Measurements from ENCODE around the gene CDX2. TPM values are rescaled to one million over a fixed set of nuclear protein-coding genes. Genes with fewer than 3 reads are reported as not detected.

CDX2 gene
- total RNA-seq, 1 experiment from 2014 or later, result 5.1 TPM

- H3K4me1 ChIP-seq (ENCODE audit: control insufficient read depth, insufficient read depth, low read length), result no peaks in the 10 kb centered on the region
- POLR2A ChIA-PET, result no interaction called here
- intact Hi-C loops (cut with micrococcal nuclease; ENCODE audit: unreplicated experiment) (loop anchor here (10.0 kb wide), 3 partner anchors 148 to 618 kb away; no protein-coding TSS in a partner anchor), in situ Hi-C loops (cut with HindIII; ENCODE audit: low pct_unique_long_range_greater_than_20kb, low sequenced_read_pairs) (no loop called here)
- H3K4me3 ChIP-seq (ENCODE audit: low read depth in 2 of 2, low read length in 2 of 2), result no peak overlapping the region
- H3K27me3 ChIP-seq (ENCODE audit: control insufficient read depth, insufficient read depth, low read length), result no peaks in the 10 kb centered on the region
- TF ChIP-seq TCF7L2 (IDR thresholded peaks at IDR 0.05; ENCODE audit: low read depth, low read length) (no peak), SIN3A (IDR thresholded peaks at IDR 0.05; ENCODE audit: borderline replicate concordance, insufficient read depth, low read depth, low read length) (no peak), CTCF (IDR thresholded peaks at IDR 0.05) (no peak), POLR2AphosphoS5 (IDR thresholded peaks at IDR 0.05; ENCODE audit: low read depth, low read length) (no peak)
- TF ChIP-seq, protein P1, sequence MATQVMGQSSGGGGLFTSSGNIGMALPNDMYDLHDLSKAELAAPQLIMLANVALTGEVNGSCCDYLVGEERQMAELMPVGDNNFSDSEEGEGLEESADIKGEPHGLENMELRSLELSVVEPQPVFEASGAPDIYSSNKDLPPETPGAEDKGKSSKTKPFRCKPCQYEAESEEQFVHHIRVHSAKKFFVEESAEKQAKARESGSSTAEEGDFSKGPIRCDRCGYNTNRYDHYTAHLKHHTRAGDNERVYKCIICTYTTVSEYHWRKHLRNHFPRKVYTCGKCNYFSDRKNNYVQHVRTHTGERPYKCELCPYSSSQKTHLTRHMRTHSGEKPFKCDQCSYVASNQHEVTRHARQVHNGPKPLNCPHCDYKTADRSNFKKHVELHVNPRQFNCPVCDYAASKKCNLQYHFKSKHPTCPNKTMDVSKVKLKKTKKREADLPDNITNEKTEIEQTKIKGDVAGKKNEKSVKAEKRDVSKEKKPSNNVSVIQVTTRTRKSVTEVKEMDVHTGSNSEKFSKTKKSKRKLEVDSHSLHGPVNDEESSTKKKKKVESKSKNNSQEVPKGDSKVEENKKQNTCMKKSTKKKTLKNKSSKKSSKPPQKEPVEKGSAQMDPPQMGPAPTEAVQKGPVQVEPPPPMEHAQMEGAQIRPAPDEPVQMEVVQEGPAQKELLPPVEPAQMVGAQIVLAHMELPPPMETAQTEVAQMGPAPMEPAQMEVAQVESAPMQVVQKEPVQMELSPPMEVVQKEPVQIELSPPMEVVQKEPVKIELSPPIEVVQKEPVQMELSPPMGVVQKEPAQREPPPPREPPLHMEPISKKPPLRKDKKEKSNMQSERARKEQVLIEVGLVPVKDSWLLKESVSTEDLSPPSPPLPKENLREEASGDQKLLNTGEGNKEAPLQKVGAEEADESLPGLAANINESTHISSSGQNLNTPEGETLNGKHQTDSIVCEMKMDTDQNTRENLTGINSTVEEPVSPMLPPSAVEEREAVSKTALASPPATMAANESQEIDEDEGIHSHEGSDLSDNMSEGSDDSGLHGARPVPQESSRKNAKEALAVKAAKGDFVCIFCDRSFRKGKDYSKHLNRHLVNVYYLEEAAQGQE (IDR thresholded peaks at IDR 0.05; ENCODE audit: insufficient read depth in 1 of 2, low read depth in 2 of 2, low read length in 1 of 2), result no peak
- ATAC-seq (no peak), DNase-seq (ENCODE audit: low read depth, low spot score) (no peak)
- no peak overlapping the region for H3K27ac ChIP-seq (ENCODE audit: low read length)
- H3K36me3 ChIP-seq (ENCODE audit: control insufficient read depth, insufficient read depth, low read length), result no peaks in the 10 kb centered on the region
- no TSS peak for BruUV-seq (replicated peaks)
- CTCF ChIA-PET, result no interaction called here
- H3K9me3 ChIP-seq (ENCODE audit: control insufficient read depth, insufficient read depth, low read depth, low read length), result no peaks in the 10 kb centered on the region
Measured at GRCh38 chr13:27982361-27982760, 13.2 kb upstream of the CDX2 start.

DNA sequence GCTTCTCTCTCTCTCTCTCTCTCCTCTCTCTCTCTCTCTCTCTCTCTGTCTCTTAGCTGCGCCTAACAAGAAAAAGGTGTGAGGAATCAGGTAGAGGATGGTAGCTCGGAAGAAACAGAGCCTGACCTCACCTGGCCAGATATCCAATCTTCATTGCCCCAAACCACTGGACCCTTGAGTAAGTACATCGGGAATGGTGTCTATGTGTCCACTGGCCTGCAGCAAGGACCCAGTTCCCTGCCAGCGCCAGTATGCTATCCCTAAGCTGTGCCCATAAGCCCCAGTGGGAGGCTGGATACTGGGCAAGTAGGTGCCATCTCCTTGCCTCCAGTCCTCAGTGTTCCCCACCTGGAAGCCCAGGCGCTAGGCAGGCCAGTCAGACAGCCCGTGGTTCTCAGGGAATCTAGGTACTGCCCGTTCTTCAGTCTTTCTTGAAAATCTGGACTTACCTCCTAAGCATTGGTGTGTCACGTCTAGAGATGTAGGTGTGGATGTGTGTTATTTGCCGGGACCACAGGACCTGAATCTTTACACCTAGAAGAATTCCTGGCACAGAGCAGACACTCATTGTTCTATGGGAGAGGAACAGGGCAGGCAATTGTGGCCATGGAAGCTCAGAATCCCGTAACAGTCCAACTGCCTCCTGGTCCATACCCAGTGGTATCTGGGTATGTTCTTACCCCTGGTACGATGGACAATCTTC lies 12.0 kb upstream of the CDX2 start:
- no peaks in the 10 kb centered on the region for H3K4me1 ChIP-seq (ENCODE audit: control insufficient read depth, insufficient read depth, low read length)
- no peaks in the 10 kb centered on the region for H3K27me3 ChIP-seq (ENCODE audit: control insufficient read depth, insufficient read depth, low read length)
- no peak overlapping the region for H3K4me3 ChIP-seq (ENCODE audit: low read depth in 2 of 2, low read length in 2 of 2)
- DNase-seq (ENCODE audit: low read depth, low spot score) (no peak), ATAC-seq (no peak)
- no peaks in the 10 kb centered on the region for H3K36me3 ChIP-seq (ENCODE audit: control insufficient read depth, insufficient read depth, low read length)
- H3K27ac ChIP-seq (ENCODE audit: low read length), result no peak overlapping the region
- intact Hi-C loops (cut with micrococcal nuclease; ENCODE audit: unreplicated experiment), result loop anchor here (10.0 kb wide), 3 partner anchors 146 to 616 kb away; no protein-coding TSS in a partner anchor
- no peaks in the 10 kb centered on the region for H3K9me3 ChIP-seq (ENCODE audit: control insufficient read depth, insufficient read depth, low read depth, low read length)
- POLR2A ChIA-PET, result interaction anchor here (0.7 kb wide), 1 partner anchor 591 kb away, joined by 12 read pairs; no protein-coding TSS in a partner anchor
- no TSS peak for BruUV-seq (replicated peaks)
- in situ Hi-C loops (cut with HindIII; ENCODE audit: low pct_unique_long_range_greater_than_20kb, low sequenced_read_pairs), result no loop called here
- CTCF ChIA-PET, result interaction anchor here (0.8 kb wide), 1 partner anchor 152 kb away, joined by 3 read pairs; no protein-coding TSS in a partner anchor
- TF ChIP-seq TCF7L2 (IDR thresholded peaks at IDR 0.05; ENCODE audit: low read depth, low read length), result no peak
- TF ChIP-seq, protein P1 (IDR thresholded peaks at IDR 0.05; ENCODE audit: insufficient read depth in 1 of 2, low read depth in 2 of 2, low read length in 1 of 2), result no peak
- no peak for TF ChIP-seq CTCF (IDR thresholded peaks at IDR 0.05)
- TF ChIP-seq SIN3A (IDR thresholded peaks at IDR 0.05; ENCODE audit: borderline replicate concordance, insufficient read depth, low read depth, low read length), result no peak
